Renal cortical epithelial cell (primary cell): Measurements from ENCODE around the gene SLC25A10. TPM values are rescaled to one million over a fixed set of nuclear protein-coding genes. Genes with fewer than 3 reads are reported as not detected.
A peak's percentile ranks its signal among the peaks of the same experiment; 100 is the strongest.

ENCODE experiments used
- DNase-seq: peaks from one replicate; pipeline ENCODE4 v3.0.0-alpha.2; 2011; ENCODE audit warnings: low read depth
- total RNA-seq: library from RNA; depleted of rRNA; stranded (reverse); fragments of >200 nt; gene quantifications from 2 replicates; pipeline ENCODE4 v1.2.3, GENCODE V29; 2014

SLC25A10 gene, protein sequence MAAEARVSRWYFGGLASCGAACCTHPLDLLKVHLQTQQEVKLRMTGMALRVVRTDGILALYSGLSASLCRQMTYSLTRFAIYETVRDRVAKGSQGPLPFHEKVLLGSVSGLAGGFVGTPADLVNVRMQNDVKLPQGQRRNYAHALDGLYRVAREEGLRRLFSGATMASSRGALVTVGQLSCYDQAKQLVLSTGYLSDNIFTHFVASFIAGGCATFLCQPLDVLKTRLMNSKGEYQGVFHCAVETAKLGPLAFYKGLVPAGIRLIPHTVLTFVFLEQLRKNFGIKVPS
- total RNA-seq = 35.7 and 61.8 TPM in 2 replicates

DNA sequence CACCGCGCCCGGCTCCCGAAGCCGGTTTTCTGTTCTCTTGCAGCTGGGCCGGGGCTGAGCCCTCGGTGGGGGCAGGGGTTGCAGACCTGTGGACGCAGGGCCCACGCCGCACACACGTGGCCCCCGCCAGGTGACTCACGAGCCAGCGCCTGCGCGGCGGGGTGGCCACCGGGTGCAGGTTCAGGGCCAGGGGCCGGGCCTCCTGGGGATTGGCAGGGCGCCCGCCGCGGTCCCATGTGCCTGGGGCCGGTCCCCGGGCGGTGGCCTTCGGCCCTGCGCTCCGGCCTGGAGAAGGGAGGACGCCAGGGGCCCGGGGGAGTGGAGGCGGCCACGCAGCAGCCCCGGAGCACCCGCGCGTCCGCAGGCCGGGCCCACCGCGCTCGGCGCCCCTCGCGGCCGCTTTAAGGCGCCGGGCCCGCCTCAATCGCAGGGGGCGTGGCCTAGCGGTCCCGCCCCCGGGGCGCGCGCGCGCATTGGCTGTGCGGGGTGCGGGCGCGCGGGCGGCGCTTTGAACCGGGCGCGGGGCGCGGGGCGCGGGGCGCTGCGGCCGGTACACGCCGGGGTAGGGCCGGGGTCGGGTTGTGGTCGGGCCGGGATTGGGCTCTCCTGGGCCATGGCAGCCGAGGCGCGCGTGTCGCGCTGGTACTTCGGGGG lies at the start of gene SLC25A10:
SLC25A10 (plus strand) TSS at position 471 of the 654 bp plus-strand sequence; CDS start at position 614, 143 bp downstream.
- DNase-seq = peak; percentile 55

DNA sequence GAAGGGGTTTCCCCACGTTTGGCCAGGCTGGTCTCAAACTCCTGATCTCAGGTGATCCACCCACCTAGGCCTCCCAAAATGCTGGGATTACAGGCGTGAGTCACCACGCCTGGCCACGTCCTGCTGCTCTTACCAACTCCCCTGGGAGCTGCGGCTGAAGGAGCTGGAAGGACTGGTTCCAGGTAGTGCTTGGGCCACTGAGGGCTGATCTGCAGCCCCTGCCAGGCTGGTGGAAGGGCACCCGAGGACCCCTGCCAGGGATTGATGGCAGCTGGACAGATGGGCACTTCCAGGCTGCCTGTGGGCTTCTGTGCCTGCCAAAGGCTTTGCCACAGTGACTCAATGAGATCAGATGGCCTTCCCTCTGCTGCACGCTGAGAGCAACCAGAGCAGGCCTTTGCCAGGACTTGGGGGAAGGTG lies 48.0 kb upstream of the SLC25A10 start:
- DNase-seq = no peak

DNA sequence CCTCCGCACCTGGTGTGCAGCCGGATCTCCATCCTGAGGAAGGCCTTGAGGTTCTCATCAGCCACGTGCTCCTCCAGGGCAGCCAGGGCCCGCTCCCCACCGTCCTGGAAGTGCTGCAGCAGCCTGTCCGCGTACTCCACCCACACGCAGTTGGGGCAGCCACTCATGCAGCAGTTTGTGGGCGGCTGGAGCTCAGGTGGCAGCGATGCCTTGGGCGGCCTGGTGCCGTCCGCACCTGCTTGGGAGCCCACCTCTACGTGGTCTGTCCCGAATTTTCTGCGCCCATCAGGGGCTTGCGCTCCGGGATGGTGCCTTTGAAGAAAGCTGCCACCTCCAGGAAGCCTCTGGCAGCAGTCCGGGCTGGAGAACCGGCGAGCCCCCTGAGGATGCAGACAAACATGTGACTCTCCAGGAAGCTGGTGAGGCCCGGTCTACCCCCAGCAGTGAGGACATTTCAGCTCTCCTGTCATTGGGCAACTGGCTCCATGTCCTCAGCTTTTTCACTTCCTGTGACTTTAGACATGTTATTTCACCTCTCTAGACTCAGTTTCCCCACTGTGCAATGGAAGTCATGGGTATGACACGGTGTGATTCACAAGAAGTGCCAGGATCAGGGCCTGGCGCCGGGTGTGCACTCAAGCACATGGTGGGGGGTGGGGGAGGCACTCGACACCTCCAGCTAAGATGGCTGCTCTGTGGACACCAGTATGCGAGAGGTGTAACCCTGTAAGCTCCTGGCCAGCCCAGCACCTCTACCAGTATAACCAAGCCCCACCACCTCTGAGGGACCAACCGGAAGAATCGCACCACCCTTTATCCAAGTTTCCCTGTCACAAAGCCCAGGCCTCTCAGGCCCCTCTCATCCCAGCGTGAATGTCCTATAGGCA lies 46.6 kb upstream of the SLC25A10 start:
- DNase-seq = no peak

DNA sequence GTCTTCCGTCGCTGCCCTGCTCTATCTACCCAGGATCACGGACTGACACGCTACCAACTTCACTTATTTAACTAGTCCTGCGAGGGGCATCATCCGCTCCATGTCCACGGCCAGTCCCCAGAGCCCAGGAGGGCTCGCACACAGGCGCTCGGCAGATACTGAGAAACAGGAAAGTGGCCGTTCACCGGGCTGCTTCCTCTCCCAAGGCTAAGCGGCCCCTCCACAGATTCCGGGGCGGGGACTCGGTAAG lies 46.1 kb upstream of the SLC25A10 start:
- no peak for DNase-seq

DNA sequence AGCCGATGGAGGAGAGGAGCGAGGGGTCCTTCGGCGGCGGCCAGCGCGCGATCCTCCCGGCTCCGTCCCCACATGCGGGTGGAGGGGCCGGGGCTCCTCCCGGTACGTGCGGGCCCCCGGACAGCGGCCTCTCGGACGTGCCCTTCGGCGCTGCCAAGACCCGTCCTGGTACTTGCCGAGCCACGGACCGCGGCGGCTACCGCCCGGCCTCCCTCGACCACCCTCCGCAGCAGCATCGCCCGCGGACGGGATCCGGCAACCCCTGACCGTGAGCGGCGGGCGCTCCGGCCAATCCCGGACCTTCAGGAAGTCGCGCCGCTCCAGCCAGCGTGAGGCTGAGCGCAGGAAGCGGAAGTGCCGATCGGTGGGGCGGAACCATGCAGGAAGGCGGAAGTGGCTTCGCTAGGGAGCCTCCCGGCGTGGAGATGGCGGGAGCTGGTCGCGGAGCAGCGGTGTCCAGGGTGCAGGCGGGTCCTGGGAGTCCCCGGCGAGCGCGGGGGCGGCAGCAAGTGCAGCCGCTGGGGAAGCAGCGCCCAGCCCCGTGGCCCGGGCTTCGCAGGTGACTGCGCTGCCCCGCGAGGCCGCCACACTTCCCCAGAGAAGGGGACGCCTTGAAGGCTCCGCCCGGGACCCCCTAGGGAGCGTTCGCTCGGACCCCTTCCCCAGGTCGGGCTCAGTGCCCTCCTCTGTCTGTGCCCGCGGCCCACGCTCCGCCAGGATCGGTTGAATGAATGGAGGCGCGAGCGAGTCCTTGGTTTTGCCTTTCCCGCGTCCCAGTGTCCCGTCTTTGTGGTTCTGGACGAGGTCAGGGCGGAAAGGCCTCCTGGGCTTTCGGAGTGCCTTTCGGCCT lies 45.5 kb upstream of the SLC25A10 start, which contains the start of the genes CCDC137 and OXLD1:
CCDC137 (plus strand) TSS at position 396 of the 850 bp plus-strand sequence; CDS start at position 426, 30 bp downstream.
OXLD1 (minus strand) TSS at position 264 of the 850 bp plus-strand sequence; CDS start at position 236, 28 bp downstream.
- peak; percentile 90 for DNase-seq

DNA sequence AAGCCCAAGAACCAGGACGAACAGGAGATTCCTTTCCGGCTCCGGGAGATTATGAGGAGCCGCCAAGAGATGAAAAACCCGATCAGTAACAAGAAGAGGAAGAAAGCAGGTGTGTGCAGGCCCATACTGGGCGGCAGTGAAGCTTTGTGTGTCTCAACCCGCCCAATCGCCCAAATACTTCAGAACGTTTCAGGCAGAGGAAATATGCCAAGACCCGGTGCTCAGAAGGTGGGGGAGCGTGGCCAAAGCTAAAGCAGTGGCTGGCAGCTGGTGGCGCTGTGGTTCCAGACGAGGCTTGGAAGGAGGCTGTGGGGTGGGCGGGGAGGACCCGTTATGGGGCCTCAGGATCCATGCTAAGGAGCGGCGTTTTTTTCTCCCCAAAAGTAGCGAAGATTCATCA lies 44.3 kb upstream of the SLC25A10 start:
- DNase-seq = no peak

DNA sequence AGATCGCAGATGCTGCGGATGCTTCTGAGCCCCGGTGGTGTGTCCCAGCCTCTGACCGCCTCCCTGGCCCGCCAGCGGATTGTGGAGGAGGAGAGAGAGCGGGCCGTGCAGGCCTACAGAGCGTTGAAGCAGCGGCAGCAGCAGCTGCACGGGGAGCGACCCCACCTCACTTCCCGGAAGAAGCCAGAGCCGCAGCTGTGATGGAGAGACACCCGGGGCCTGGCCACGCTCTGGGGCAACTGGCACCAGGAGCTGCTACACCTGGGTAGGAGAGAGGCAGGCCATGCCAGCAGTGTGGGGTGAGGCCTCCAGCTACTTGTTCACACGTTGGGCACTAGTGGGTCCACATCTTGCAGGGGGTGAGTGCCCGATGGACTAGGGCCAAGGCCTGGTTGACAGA lies 39.6 kb upstream of the SLC25A10 start:
- DNase-seq = no peak

DNA sequence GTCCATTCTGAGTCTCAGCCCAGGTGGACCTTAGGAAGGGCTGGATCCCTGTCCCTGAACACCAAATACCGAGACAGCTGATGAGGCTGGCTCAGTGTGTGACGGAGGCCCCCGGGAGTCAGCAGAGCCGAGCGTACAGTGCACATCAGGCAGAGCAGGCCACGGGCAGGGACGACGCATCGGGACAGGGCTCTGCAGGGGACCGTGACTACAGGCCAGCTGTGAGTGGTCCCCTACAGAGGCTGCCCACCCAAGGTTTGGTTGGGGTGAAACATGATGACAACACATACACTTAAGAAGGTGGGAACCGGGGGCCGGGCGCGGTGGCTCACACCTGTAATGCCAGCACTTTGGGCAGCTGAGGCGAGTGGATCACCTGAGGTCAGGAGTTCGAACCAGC lies 39.1 kb upstream of the SLC25A10 start:
- DNase-seq = no peak

DNA sequence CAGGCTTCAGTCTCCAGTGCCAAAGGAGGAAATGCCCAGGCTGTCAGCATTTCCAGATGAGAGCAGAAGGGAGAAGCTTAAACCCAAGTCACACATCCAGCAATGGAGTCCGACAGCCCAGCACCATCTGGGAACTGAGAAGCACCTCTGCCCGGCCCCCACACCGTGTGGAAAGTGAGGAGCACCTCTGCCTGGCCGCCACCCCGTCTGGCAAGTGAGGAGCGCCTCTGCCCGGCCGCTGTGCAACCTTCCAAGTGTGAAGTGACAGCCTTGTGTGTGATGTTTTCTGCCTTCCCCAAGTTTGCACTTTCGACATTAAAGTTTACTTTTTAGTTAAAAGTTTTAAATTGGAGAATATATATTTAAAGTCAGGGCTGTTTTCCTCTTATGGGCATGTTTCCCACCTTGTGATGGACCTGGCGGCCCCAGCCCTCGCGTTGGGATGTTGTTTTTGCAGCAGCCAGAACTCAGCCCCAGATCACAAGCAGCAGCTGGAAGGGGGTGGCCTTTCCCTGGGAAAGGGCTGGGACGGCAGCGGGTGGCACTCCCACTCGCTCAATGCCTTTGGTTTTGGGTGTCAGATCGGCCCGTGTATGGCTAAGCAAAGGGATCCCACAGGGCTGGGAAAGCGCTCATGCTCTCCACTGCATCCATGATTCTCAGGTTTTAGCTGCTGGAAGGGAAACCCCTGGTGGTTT lies 38.4 kb upstream of the SLC25A10 start:
- no peak for DNase-seq

DNA sequence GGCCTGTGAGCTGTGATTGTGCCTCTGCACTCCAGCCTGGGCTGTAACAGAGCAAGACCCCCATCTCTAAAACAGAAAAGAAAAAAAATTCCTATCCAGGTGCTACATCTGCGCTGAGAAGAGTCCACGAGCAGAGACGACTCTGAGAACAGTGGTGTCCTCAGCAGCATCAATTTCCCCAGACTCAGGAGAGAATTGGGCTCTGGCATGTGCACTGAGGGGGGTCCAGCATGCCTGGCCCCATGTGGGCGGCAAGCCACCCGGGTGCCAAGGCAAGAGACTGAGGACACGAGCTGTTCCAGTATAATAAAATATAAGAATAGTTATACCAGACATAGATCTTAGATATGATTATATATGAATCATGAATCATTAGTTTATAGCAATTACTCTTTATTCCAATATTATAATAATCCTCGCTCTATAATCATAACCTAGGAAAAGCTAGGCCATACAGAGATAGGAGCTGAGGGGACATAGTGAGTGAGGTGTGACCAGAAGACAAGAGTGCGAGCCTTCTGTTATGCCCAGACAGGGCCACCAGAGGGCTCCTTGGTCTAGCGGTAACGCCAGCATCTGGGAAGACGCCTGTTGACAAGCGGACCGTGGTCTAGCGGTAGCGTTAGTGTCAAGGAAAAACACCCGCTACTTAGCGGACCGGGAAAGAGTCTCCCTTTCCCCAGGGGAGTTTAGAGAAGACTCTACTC lies 36.4 kb upstream of the SLC25A10 start:
- DNase-seq = peak; percentile 42

DNA sequence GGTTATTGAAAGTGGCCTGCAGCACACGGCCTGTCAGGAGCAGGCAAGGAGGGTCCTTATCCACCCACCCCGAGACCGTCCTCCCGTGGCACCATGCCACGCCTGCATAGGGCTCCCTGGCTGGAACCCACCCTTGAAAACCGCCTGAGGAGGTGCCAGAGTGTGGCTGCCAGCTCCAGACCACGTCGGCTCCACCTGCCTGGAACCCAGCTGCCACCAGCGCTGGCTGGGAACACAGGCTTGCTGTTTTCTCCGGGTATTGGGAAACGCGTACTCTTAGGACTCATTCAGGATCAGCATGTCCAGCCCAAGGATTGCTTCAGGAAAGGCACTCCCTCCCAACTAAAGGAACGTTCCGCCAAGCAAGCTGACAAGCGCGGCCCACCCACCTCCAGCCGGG lies 35.2 kb upstream of the SLC25A10 start:
- no peak for DNase-seq

DNA sequence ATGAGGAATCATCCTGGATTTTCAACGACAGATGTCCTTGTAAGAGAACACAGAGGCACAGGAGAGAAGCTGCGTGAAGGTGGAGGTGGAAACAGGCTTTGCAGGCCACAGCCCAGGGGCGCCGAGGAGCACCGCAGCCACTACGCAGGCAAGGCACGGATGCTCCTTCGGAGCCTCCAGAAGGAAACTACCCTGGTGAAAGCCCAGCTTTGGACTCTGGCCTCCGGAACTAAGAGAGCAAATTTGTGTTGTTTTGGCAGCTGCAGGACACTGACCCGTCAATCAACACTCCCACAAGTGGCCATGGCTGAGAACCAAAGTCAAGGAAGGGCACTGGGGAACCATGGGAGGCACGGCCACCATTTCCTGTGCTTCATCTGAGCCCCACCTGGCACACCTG lies 31.9 kb upstream of the SLC25A10 start:
- DNase-seq = no peak

DNA sequence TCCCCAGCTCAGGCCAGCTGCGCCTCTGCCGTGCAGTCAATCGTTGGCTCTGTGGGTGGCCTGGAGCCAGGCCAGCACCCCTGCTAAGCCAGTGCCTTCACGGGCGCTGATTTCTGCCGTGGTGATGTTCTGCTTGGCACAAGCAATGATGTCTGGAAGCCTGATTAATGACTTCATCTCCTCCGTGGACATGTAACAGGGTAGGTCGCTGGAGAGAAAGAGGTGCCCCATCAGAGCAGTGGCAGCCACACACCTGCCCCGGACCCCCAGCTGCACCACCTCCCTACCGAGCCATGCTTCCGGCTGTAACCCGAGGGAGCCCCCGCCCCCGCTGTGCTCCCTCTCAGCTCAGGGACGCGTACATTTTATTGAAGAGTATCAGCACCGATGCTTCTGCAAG lies 30.4 kb upstream of the SLC25A10 start:
- DNase-seq = peak; percentile 79

DNA sequence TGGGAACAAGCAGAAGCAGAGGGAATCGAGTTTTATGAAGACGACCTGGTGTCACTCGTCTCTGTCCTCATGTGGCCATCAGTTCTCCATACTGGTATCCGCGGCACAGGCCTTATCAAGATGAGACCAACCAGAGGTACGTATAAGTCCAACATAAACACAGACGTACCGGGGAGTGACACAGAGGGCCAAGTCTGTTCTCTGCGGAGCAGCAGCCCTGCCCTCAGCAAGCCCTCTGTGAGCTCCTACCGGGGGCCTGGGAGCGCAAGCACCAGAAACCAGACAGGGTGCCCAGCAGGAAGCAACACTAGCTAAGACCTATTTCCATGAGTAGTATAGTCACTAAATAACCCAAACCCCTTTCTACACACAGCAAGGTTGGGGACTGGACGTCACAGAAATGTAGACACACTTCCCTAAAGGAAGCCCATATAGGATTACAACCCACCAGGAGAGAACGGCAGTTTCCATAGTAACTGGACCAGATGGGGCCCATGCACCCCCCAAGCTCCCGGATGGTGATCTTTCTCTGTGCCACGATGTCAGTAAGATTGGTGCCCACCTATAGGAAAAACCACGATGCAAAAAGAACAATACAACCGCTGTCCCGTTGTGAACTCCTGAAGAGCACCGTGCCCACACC lies 29.4 kb upstream of the SLC25A10 start:
- DNase-seq = no peak

DNA sequence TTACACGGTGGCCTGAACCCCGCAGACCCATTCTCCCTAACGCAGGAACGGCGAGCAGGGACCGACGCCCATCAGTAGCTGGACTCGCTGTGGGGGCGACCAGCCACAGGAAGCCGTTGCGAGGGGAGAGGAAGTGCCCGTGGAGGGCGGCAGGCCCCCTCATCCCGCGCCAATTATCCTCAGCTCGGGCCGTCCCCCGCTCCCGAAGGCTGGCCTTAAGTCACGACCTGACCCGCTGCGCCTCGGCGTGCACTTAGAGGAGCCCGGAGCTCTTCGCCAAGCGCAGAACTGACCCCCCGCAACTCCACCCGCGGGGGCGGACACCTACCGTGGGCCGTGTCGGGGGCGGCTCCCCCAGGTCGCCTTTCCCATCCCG lies 28.9 kb upstream of the SLC25A10 start:
- DNase-seq = no peak

DNA sequence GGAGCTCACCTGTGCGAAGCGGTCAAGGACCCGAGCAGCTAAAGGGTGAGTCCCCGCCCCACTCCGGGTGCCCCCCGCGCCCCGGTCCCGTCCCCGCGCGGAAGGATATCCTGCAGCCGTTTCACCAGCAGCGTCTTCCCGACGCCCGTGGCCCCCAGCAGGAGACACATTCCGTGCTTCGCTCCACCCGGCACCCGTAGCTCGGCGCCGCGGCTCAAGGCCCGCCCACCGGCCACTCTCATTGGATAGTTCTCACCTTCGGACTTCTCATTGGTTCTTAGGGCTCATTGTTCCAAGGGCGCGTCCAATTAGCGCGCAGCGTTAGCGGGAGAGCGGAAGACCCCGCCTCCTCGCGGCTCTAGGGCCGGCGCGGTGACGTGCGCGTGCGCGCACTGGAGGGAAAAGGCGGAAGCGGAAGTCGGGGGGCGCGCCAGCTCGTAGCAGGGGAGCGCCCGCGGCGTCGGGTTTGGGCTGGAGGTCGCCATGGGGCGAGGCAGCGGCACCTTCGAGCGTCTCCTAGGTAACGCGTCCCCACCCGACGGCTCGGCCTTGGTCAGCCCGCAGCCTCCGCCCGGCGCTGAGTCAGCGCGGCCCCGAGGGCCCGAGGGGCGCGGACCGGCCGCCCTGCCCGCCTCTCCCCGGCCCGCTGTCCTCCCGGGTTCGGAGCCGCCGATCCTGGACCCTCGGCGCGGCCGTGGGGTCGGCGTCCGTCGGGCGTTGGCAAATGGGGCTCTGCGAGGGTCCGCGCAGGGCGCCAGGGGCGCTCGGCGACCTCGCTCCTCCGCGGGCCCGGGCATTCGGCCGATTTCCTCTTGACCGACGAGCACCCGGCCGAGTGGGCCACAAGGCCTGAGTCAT lies 28.3 kb upstream of the SLC25A10 start, which contains the start of the genes ARL16 and HGS:
ARL16 (minus strand) TSS at position 214 of the 858 bp plus-strand sequence; CDS start at position 170, 44 bp downstream.
HGS (plus strand) TSS at position 428 of the 858 bp plus-strand sequence; CDS start at position 484, 56 bp downstream.
- DNase-seq = peak; percentile 94

DNA sequence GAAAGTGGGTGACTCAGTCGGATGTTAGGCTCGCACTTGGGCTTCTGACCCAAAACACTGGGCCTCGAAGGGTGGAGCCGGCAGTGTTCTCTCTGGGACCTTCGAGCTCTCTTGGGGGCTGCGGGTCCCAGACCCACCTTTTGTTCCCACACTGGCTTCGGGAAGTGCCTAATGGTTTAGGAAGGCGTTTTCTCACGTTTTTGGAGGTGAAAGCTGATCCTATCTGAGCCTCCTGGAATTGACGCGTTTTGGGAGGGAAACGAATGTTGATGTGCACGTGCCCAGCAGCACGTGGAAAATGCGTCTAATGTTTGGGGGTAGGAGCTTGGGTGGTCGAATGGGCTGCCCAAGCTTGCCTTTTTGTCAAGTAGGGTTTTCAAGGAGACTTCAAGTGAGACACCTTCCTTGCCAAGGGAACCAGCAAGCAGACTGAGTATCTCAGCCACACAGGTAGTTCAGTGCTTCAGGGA lies 27.6 kb upstream of the SLC25A10 start:
- DNase-seq = peak; percentile 71

DNA sequence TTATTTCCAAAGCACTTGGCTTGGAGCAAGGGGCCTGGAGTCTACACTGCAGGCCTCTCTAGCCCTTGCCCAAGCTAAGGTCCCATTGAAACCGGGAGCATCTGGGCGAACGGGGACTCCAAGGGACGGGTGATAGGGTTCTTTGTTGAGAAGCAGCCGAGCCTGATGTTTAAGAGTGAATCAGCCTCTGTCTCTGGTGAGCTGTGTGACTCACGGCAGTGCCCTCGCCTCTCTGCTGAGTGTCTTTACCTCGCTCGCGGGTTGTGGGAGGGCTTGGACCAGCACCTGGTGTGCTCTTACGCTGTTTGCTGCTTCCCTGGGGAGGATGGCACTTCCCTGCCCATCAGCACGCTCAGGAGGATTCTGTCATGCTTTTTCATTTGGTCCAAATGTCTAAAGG lies 27.0 kb upstream of the SLC25A10 start:
- peak; percentile 70 for DNase-seq
